ENCODE data around the gene CEP112. TPM values are rescaled to one million over a fixed set of nuclear protein-coding genes. Genes with fewer than 3 reads are reported as not detected.
A peak's percentile ranks its signal among the peaks of the same experiment; 100 is the strongest.

The CEP112 gene
- total RNA-seq, 1 experiment from 2014 or later = 6.1 TPM

GRCh38 chr17:65688307-65688706, 503.6 kb downstream of the CEP112 start:
- Mint-ChIP-seq H3K4me3 (no peak overlapping the region), H3K36me3 (no peaks in the 10 kb centered on the region), H3K27me3 (ENCODE audit: low read depth) (no peaks in the 10 kb centered on the region), H3K4me1 (peaks cover 19% of the 10 kb centered on the region), H3K9me3 (no peaks in the 10 kb centered on the region), H3K27ac (no peak overlapping the region)
- TF ChIP-seq USF2 (CRISPR knock-in tag; IDR thresholded peaks at IDR 0.05) (peak; percentile 16; the same call in 1 of the 2 replicates), MXD4 (CRISPR knock-in tag; IDR thresholded peaks at IDR 0.05; ENCODE audit: borderline replicate concordance) (no peak), FOXK1 (CRISPR knock-in tag; IDR thresholded peaks at IDR 0.05) (no peak), NFYB (CRISPR knock-in tag; conservative IDR thresholded peaks at IDR 0.05; ENCODE audit: low read depth) (peak; percentile 49; the same call in 1 of the 2 replicates)
- DNase-seq (ENCODE audit: low spot score) (no peak), ATAC-seq (no peak)
- ChIA-PET CTCF (no interaction called here), POLR2A (no interaction called here)

GRCh38 chr17:65685110-65685509, 506.8 kb downstream of the CEP112 start:
- no peak overlapping the region for H3K27ac Mint-ChIP-seq
- no peak for ATAC-seq
- no peak overlapping the region for H3K4me3 Mint-ChIP-seq
- H3K27me3 Mint-ChIP-seq (ENCODE audit: low read depth) = peaks cover 13% of the 10 kb centered on the region
- TF ChIP-seq ATF2 (CRISPR knock-in tag; IDR thresholded peaks at IDR 0.05; ENCODE audit: borderline replicate concordance, low read depth) (no peak), PRDM15 (CRISPR knock-in tag; IDR thresholded peaks at IDR 0.05) (no peak), JAZF1 (CRISPR knock-in tag; IDR thresholded peaks at IDR 0.05) (no peak)
- CTCF ChIA-PET = no interaction called here
- H3K36me3 Mint-ChIP-seq = no peaks in the 10 kb centered on the region
- POLR2A ChIA-PET = no interaction called here
- 0 out of 2 replicates have a peak, but pooled peaks cover 4% of the 10 kb centered on the region for H3K9me3 Mint-ChIP-seq
- peaks cover 6% of the 10 kb centered on the region for H3K4me1 Mint-ChIP-seq
- DNase-seq (ENCODE audit: low spot score) = no peak

- POLR2A ChIA-PET = no interaction called here
- CTCF ChIA-PET = no interaction called here
- ATAC-seq = no peak
- H3K4me3 Mint-ChIP-seq = no peak overlapping the region
- no peak overlapping the region for H3K27ac Mint-ChIP-seq
- H3K4me1 Mint-ChIP-seq = peaks cover 6% of the 10 kb centered on the region; the same call in 1 of the 2 replicates
- no peak for DNase-seq (ENCODE audit: low spot score)
- H3K9me3 Mint-ChIP-seq = 0 out of 2 replicates have a peak, but pooled peaks cover 4% of the 10 kb centered on the region
- H3K36me3 Mint-ChIP-seq = no peaks in the 10 kb centered on the region
- H3K27me3 Mint-ChIP-seq (ENCODE audit: low read depth) = peaks cover 13% of the 10 kb centered on the region
- no peak for TF ChIP-seq ZNF121 (CRISPR knock-in tag; IDR thresholded peaks at IDR 0.05)
- TF ChIP-seq ZBTB43 (CRISPR knock-in tag; IDR thresholded peaks at IDR 0.05) = no peak
- TF ChIP-seq IRF1 (CRISPR knock-in tag; IDR thresholded peaks at IDR 0.05) = no peak
- TF ChIP-seq CTCF (IDR thresholded peaks at IDR 0.05) = no peak
- TF ChIP-seq TP53 (CRISPR knock-in tag; IDR thresholded peaks at IDR 0.05) = no peak
- no peak for TF ChIP-seq PRRX2 (CRISPR knock-in tag; IDR thresholded peaks at IDR 0.05)
- no peak for TF ChIP-seq GRHL2 (CRISPR knock-in tag; IDR thresholded peaks at IDR 0.05; ENCODE audit: insufficient replicate concordance, severe bottlenecking)
- TF ChIP-seq ZNF138 (CRISPR knock-in tag; conservative IDR thresholded peaks at IDR 0.05) = no peak
- no peak for TF ChIP-seq SMAD3 (CRISPR knock-in tag; IDR thresholded peaks at IDR 0.05; ENCODE audit: borderline replicate concordance)
- TF ChIP-seq ZNF425 (CRISPR knock-in tag; conservative IDR thresholded peaks at IDR 0.05) = no peak
- no peak for TF ChIP-seq HMGA2 (CRISPR knock-in tag; IDR thresholded peaks at IDR 0.05)
- no peak for TF ChIP-seq ESRRA (CRISPR knock-in tag; IDR thresholded peaks at IDR 0.05; ENCODE audit: borderline replicate concordance)
- no peak for TF ChIP-seq ATF3 (CRISPR knock-in tag; conservative IDR thresholded peaks at IDR 0.05)
These were observed 507.3 kb downstream of the CEP112 start for GRCh38 chr17:65684631-65685030.

All from WTC11 (cell line).